HepG2 (cell line): Measurements from ENCODE around the gene RTL3. TPM values are rescaled to one million over a fixed set of nuclear protein-coding genes. Genes with fewer than 3 reads are reported as not detected.

Experiments
- ATAC-seq: fragments of 200-7000 bp; cut with Tn5 transposase; 3 replicates; pipeline ENCODE4 v1.9.1; 2020; ENCODE audit warnings: mild to moderate bottlenecking, moderate library complexity
- BruUV-seq: library from RNA; stranded (reverse); fragments of 400-500 nt; replicated peaks from 2 replicates; lab custom pipeline; 2021; lab: Mats Ljungman, UMichigan
- CTCF ChIA-PET: fragments of 300-600 bp; formaldehyde crosslinking; extraction: SDS; loops from one replicate; lab custom pipeline; 2021; ENCODE audit warnings: low total read pairs, inconsistent platforms, low intra/inter-chr PET ratio; lab: Yijun Ruan, JAX
- POLR2A ChIA-PET: fragments of 350-600 bp; sonication (Branson Sonifier 250); formaldehyde crosslinking; loops from one replicate; lab custom pipeline; 2020; ENCODE audit warnings: antibody characterized with exemption, inconsistent platforms; lab: Yijun Ruan, JAX
- DNase-seq: peaks from one replicate; pipeline ENCODE4 v3.0.0-alpha.2; 2015; ENCODE audit warnings: low spot score
- FAIRE-seq: peaks from 3 replicates; lab custom pipeline; 2011; peaks lifted over from hg19 to GRCh38; lab: Jason Lieb, UNC
- H2AFZ ChIP-seq: one replicate; pipeline ENCODE4 v1.6.1; 2011; ENCODE audit warnings: low read length, inconsistent platforms
- H3K27ac ChIP-seq: fragments of 300-600 bp; 3 replicates; pipeline ENCODE4 v1.8.0; 2011; ENCODE audit warnings: mixed run types, mild to moderate bottlenecking, mixed read lengths, low read length, inconsistent platforms; ENCODE audit not compliant: insufficient read depth; ENCODE audit errors: extremely low read length
- H3K27me3 ChIP-seq, 2 experiments: fragments of 200-600 bp in 1 of 2; 2 replicates in 1 of 2; 3 replicates in 1 of 2; pipeline versions ENCODE4 v1.6.0 to v1.8.0; 2011; ENCODE audit warnings: low read length in 2 of 2, mild to moderate bottlenecking in 2 of 2, moderate library complexity in 2 of 2, inconsistent platforms in 1 of 2; ENCODE audit not compliant: insufficient read depth in 2 of 2, control insufficient read depth in 1 of 2
- H3K36me3 ChIP-seq, 2 experiments: fragments of 200-600 bp in 1 of 2; replicated peaks in 1 of 2; 2 replicates in 1 of 2; 3 replicates in 1 of 2; pipeline versions ENCODE4 v1.5.1 to v1.8.0; 2011; ENCODE audit warnings: low read length in 2 of 2, inconsistent platforms in 1 of 2; ENCODE audit not compliant: insufficient read depth in 2 of 2, control insufficient read depth in 1 of 2
- H3K4me1 ChIP-seq: 2 replicates; pipeline ENCODE4 v1.5.1; 2012; ENCODE audit warnings: low read length, inconsistent platforms; ENCODE audit not compliant: insufficient read depth
- H3K4me2 ChIP-seq: 2 replicates; pipeline ENCODE4 v1.6.0; 2011; ENCODE audit warnings: low read depth, low read length, inconsistent platforms
- H3K4me3 ChIP-seq, 3 experiments: fragments of 200-600 bp in 1 of 3; sonication (generic), shearing (Covaris generic) in 1 of 3; replicated peaks in 1 of 3; 2 replicates each; pipeline ENCODE4 v1.5.1; 2011 to 2016; ENCODE audit warnings: low read length in 3 of 3, inconsistent platforms in 2 of 3, low read depth in 2 of 3, mild to moderate bottlenecking in 2 of 3, control low read depth in 1 of 3, mixed read lengths in 1 of 3; ENCODE audit not compliant: insufficient read depth in 1 of 3
- H3K79me2 ChIP-seq: one replicate; pipeline ENCODE4 v1.6.1; 2011; ENCODE audit warnings: low read length, inconsistent platforms; ENCODE audit not compliant: insufficient read depth
- H3K9ac ChIP-seq: 2 replicates; pipeline ENCODE4 v1.6.0; 2011; ENCODE audit warnings: mild to moderate bottlenecking, low read depth, low read length, inconsistent platforms; ENCODE audit not compliant: insufficient read depth
- H3K9me3 ChIP-seq: 2 replicates; pipeline ENCODE4 v1.5.1; 2012; ENCODE audit warnings: mild to moderate bottlenecking, low read length
- H4K20me1 ChIP-seq: 2 replicates; pipeline ENCODE4 v1.6.0; 2011; ENCODE audit warnings: inconsistent platforms, mild to moderate bottlenecking, low read length, moderate library complexity; ENCODE audit not compliant: insufficient read depth
- CERS6 ChIP-seq: sonication (generic); formaldehyde crosslinking; IDR thresholded peaks from 2 replicates; pipeline ENCODE4 v1.5.0; 2020; ENCODE audit warnings: missing genetic modification reagents
- CREB1 ChIP-seq, 2 experiments: fragments of 450-650 bp in 1 of 2; IDR thresholded peaks; 2 replicates each; pipeline ENCODE4 v1.6.1; 2016 to 2017; ENCODE audit warnings: control low read depth in 1 of 2, mild to moderate bottlenecking in 1 of 2, missing compliant biosample characterization in 1 of 2, missing genetic modification characterization in 1 of 2
- FOXJ3 ChIP-seq: sonication (generic); formaldehyde crosslinking; IDR thresholded peaks from 2 replicates; pipeline ENCODE4 v1.4.0; 2020; ENCODE audit warnings: missing genetic modification reagents, mild to moderate bottlenecking, borderline replicate concordance
- GABPB1 ChIP-seq: IDR thresholded peaks from 2 replicates; pipeline ENCODE4 v1.6.1; 2016; ENCODE audit warnings: mild to moderate bottlenecking, missing genetic modification reagents, moderate library complexity, missing compliant biosample characterization
- HES4 ChIP-seq: sonication (generic); formaldehyde crosslinking; IDR thresholded peaks from 2 replicates; pipeline ENCODE4 v1.9.0; 2021; ENCODE audit warnings: mild to moderate bottlenecking, missing genetic modification reagents, borderline replicate concordance
- MATR3 ChIP-seq: sonication (generic); formaldehyde crosslinking; IDR thresholded peaks from 2 replicates; pipeline ENCODE4 v1.4.0; 2020; ENCODE audit warnings: missing genetic modification reagents
- PITX1 ChIP-seq: sonication (generic); formaldehyde crosslinking; IDR thresholded peaks from 2 replicates; pipeline ENCODE4 v1.5.1; 2020; ENCODE audit warnings: mild to moderate bottlenecking, missing genetic modification reagents
- TOE1 ChIP-seq: sonication (generic); formaldehyde crosslinking; IDR thresholded peaks from 2 replicates; pipeline ENCODE4 v1.4.0; 2020; ENCODE audit warnings: mild to moderate bottlenecking, missing genetic modification reagents
- TOPORS ChIP-seq: sonication (generic); formaldehyde crosslinking; IDR thresholded peaks from 2 replicates; pipeline ENCODE4 v1.8.0; 2023; ENCODE audit warnings: mild to moderate bottlenecking, missing genetic modification reagents
- XBP1 ChIP-seq: sonication (generic); formaldehyde crosslinking; IDR thresholded peaks from 2 replicates; pipeline ENCODE4 v1.5.0; 2020; ENCODE audit warnings: missing genetic modification reagents
- ZHX1 ChIP-seq: sonication (generic); formaldehyde crosslinking; IDR thresholded peaks from 2 replicates; pipeline ENCODE4 v1.8.1; 2022; ENCODE audit warnings: low read depth, mild to moderate bottlenecking, missing genetic modification reagents
- ZIK1 ChIP-seq: sonication (generic); formaldehyde crosslinking; IDR thresholded peaks from 2 replicates; pipeline ENCODE4 v1.5.0; 2020; ENCODE audit warnings: mild to moderate bottlenecking, low read depth, missing genetic modification reagents, borderline replicate concordance
- ZSCAN20 ChIP-seq: sonication (generic); formaldehyde crosslinking; IDR thresholded peaks from 2 replicates; pipeline ENCODE4 v1.4.0; 2020; ENCODE audit warnings: missing genetic modification reagents, mild to moderate bottlenecking, borderline replicate concordance
- ZSCAN29 ChIP-seq: sonication (generic); formaldehyde crosslinking; conservative IDR thresholded peaks from 2 replicates; pipeline ENCODE4 v1.4.0; 2020; ENCODE audit warnings: mild to moderate bottlenecking, missing genetic modification reagents
- WGBS: methylation state at CpG from one replicate; pipeline ENCODE4 v1.1.6; 2017; ENCODE audit warnings: low lambda C conversion rate; 5-methylcytosine and 5-hydroxymethylcytosine counted together
- in situ Hi-C: cut with HindIII; loops from 2 replicates; pipeline ENCODE4 v1.10.0; 2017; ENCODE audit warnings: low pct_unique_long_range_greater_than_20kb; ENCODE audit not compliant: extremely low pct_ligation_motif_present
- intact Hi-C: fragments of 100-400 bp; cut with micrococcal nuclease; formaldehyde crosslinking; loops from one replicate; pipeline ENCODE4 v1.10.0; 2022; ENCODE audit not compliant: unreplicated experiment
- polyA plus RNA-seq, 8 experiments: library from polyadenylated mRNA; depleted of rRNA in 3 of 8; stranded (reverse) in 7 of 8; unstranded in 1 of 8; fragments of >200 nt; fragmentation: Illumina TruSeq in 4 of 8; extraction: Trizol in 4 of 8; gene quantifications; 2 replicates each; pipeline versions ENCODE4 v1.2.1 to v1.2.3, GENCODE V29; 2011 to 2016; ENCODE audit warnings: low read depth in 4 of 8, missing spikeins in 1 of 8, mixed read lengths in 1 of 8; ENCODE audit not compliant: insufficient read depth in 1 of 8
- total RNA-seq, 5 experiments: library from RNA; depleted of rRNA; stranded (reverse); fragments of >200 nt; fragmentation: Illumina TruSeq; extraction: Trizol; gene quantifications; 2 replicates each; pipeline ENCODE4 v1.2.3, GENCODE V29; 2016; ENCODE audit warnings: low read depth in 1 of 5
- TF ChIP-seq, protein P1 (sequence below): sonication (generic); formaldehyde crosslinking; IDR thresholded peaks from 2 replicates; pipeline ENCODE4 v1.8.0; 2022; ENCODE audit warnings: mild to moderate bottlenecking, missing genetic modification reagents, moderate library complexity
- TF ChIP-seq, protein P2 (sequence below): IDR thresholded peaks from 2 replicates; pipeline ENCODE4 v1.6.1; 2016; ENCODE audit warnings: missing genetic modification reagents, missing compliant biosample characterization
- TF ChIP-seq, protein P3 (sequence below): sonication (generic); formaldehyde crosslinking; IDR thresholded peaks from 2 replicates; pipeline ENCODE4 v1.5.0; 2020; ENCODE audit warnings: missing genetic modification reagents
- TF ChIP-seq, protein P4 (sequence below): sonication (generic); formaldehyde crosslinking; IDR thresholded peaks from 2 replicates; pipeline ENCODE4 v1.5.1; 2020; ENCODE audit warnings: mild to moderate bottlenecking, missing genetic modification reagents, moderate library complexity

RTL3 gene
- total and polyA plus RNA-seq, 2 of the 13 experiments (the other 11 are each of a cell fraction or from before 2014, with no cell fraction given), result not detected

DNA sequence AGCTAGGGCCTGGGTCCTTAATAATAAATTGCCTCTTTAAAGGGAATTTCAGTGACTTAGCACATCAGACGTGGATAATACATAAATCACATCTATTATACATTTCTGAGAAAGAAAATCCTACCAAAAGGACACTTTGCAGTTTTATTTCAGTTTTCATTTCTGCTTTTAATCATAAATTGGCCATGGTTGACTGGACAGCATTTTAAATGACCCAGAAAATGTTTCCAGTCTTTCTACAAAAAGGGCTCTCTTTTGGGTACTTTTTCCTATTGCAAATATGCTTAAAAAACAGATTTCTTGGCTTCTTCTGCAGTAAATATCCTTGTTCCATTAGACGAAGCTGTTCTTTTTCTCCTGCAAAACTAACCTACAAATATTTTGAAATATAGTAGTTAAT lies 46.9 kb upstream of the RTL3 start:
- Histone ChIP-seq H3K79me2 (no peaks in the 10 kb centered on the region), H3K36me3 (no peaks in the 10 kb centered on the region), H3K4me3 (no peak overlapping the region), H3K27me3 (no peaks in the 10 kb centered on the region), H4K20me1 (no peaks in the 10 kb centered on the region), H3K9ac (no peak overlapping the region), H3K9me3 (no peaks in the 10 kb centered on the region), H3K4me1 (no peaks in the 10 kb centered on the region), H3K27ac (no peak overlapping the region), H3K4me2 (no peak overlapping the region)
- FAIRE-seq (no peak), ATAC-seq (no peak)
- POLR2A ChIA-PET, result no interaction called here
- WGBS, result 0% methylated on average over 2 of the region's 2 CpGs
- intact Hi-C loops, result no loop called here
- CTCF ChIA-PET, result no interaction called here
- no TSS peak for BruUV-seq
- TF ChIP-seq CERS6 (CRISPR knock-in tag), result no peak
- no peak for TF ChIP-seq ZSCAN29 (CRISPR knock-in tag)
- no peak for TF ChIP-seq PITX1 (CRISPR knock-in tag)
- TF ChIP-seq, protein P1, sequence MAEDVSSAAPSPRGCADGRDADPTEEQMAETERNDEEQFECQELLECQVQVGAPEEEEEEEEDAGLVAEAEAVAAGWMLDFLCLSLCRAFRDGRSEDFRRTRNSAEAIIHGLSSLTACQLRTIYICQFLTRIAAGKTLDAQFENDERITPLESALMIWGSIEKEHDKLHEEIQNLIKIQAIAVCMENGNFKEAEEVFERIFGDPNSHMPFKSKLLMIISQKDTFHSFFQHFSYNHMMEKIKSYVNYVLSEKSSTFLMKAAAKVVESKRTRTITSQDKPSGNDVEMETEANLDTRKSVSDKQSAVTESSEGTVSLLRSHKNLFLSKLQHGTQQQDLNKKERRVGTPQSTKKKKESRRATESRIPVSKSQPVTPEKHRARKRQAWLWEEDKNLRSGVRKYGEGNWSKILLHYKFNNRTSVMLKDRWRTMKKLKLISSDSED (CRISPR knock-in tag), result no peak
- TF ChIP-seq ZSCAN20 (CRISPR knock-in tag), result no peak
- no peak for TF ChIP-seq MATR3
- TF ChIP-seq, protein P2, sequence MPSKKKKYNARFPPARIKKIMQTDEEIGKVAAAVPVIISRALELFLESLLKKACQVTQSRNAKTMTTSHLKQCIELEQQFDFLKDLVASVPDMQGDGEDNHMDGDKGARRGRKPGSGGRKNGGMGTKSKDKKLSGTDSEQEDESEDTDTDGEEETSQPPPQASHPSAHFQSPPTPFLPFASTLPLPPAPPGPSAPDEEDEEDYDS (CRISPR knock-in tag), result no peak
- no peak for TF ChIP-seq CREB1 (IDR thresholded peaks at IDR 0.05)
- TF ChIP-seq CREB1 (CRISPR knock-in tag; IDR thresholded peaks at IDR 0.05), result no peak
- no peak for TF ChIP-seq FOXJ3 (CRISPR knock-in tag)
- no peak for TF ChIP-seq XBP1
- TF ChIP-seq TOE1 (CRISPR knock-in tag), result no peak
- no peak for TF ChIP-seq GABPB1 (CRISPR knock-in tag)
- TF ChIP-seq TOPORS (CRISPR knock-in tag), result no peak
- no peak for TF ChIP-seq HES4 (CRISPR knock-in tag)
- TF ChIP-seq ZHX1, result no peak
- TF ChIP-seq, protein P3, sequence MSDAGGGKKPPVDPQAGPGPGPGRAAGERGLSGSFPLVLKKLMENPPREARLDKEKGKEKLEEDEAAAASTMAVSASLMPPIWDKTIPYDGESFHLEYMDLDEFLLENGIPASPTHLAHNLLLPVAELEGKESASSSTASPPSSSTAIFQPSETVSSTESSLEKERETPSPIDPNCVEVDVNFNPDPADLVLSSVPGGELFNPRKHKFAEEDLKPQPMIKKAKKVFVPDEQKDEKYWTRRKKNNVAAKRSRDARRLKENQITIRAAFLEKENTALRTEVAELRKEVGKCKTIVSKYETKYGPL (CRISPR knock-in tag), result no peak
- TF ChIP-seq, protein P4, sequence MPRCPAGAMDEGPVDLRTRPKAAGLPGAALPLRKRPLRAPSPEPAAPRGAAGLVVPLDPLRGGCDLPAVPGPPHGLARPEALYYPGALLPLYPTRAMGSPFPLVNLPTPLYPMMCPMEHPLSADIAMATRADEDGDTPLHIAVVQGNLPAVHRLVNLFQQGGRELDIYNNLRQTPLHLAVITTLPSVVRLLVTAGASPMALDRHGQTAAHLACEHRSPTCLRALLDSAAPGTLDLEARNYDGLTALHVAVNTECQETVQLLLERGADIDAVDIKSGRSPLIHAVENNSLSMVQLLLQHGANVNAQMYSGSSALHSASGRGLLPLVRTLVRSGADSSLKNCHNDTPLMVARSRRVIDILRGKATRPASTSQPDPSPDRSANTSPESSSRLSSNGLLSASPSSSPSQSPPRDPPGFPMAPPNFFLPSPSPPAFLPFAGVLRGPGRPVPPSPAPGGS (CRISPR knock-in tag), result no peak
- no peak for TF ChIP-seq ZIK1 (CRISPR knock-in tag)
- TF ChIP-seq, all 625 proteins: peak for 0
- no peak overlapping the region for H2AFZ ChIP-seq
- in situ Hi-C loops, result no loop called here
- DNase-seq, result no peak
